ENCODE measurements around the gene ITGAL.

GRCh38 chr16:30546115-30546514 lies 73.6 kb downstream of the ITGAL start:
- no peak for TF ChIP-seq CTCF (IDR thresholded peaks at IDR 0.05)
- no peak for TF ChIP-seq ZFX (IDR thresholded peaks at IDR 0.05; ENCODE audit: borderline replicate concordance)

Data from 22Rv1 (cell line).